GM12872 (cell line): ENCODE results near the gene TMEM181.

ENCODE experiments used
- CTCF ChIP-seq: IDR thresholded peaks from 3 replicates; pipeline ENCODE4 v1.5.1; 2011; ENCODE audit warnings: low read depth, mild to moderate bottlenecking, low read length, moderate library complexity; ENCODE audit not compliant: insufficient read depth

Gene TMEM181

GRCh38 chr6:158575550-158575949, 15.7 kb downstream of the TMEM181 start:
- no peak for TF ChIP-seq CTCF

GRCh38 chr6:158584236-158584651, 24.4 kb downstream of the TMEM181 start:
- no peak for TF ChIP-seq CTCF

- no peak for TF ChIP-seq CTCF
These were observed 26.8 kb downstream of the TMEM181 start for GRCh38 chr6:158586652-158587051.

GRCh38 chr6:158589366-158589765, 29.5 kb downstream of the TMEM181 start:
- no peak for TF ChIP-seq CTCF

- no peak for TF ChIP-seq CTCF
These were observed 31.4 kb downstream of the TMEM181 start for GRCh38 chr6:158591134-158591809.

- TF ChIP-seq CTCF = no peak
These were observed 31.9 kb downstream of the TMEM181 start for GRCh38 chr6:158591810-158592209.

- no peak for TF ChIP-seq CTCF
These were observed 33.8 kb downstream of the TMEM181 start for GRCh38 chr6:158593670-158594069.
